H1 (cell line): Measurements from ENCODE around the gene C14orf119. TPM values are rescaled to one million over a fixed set of nuclear protein-coding genes. Genes with fewer than 3 reads are reported as not detected.

ENCODE experiments used
- ASH2L ChIP-seq: fragments of 200-600, 300-600 bp; sonication (generic); IDR thresholded peaks from one replicate; pipeline ENCODE4 v1.7.1; 2017; ENCODE audit warnings: low read length
- BACH1 ChIP-seq: IDR thresholded peaks from 2 replicates; pipeline ENCODE4 v1.6.1; 2012; ENCODE audit warnings: low read length, improper control_type of control experiment
- BCL11A ChIP-seq, 2 experiments: IDR thresholded peaks; one replicate each; pipeline ENCODE4 v1.6.1; 2011; ENCODE audit warnings: low read depth in 2 of 2, low read length in 2 of 2, mild to moderate bottlenecking in 2 of 2
- RAD21 ChIP-seq, 2 experiments: IDR thresholded peaks in 1 of 2; conservative IDR thresholded peaks in 1 of 2; 2 replicates each; pipeline ENCODE4 v1.6.1; 2011; ENCODE audit warnings: low read depth in 2 of 2, low read length in 2 of 2, improper control_type of control experiment in 1 of 2, inconsistent platforms in 1 of 2, mild to moderate bottlenecking in 1 of 2, moderate library complexity in 1 of 2
- RXRA ChIP-seq: IDR thresholded peaks from 2 replicates; pipeline ENCODE4 v1.6.1; 2011; ENCODE audit warnings: low read depth, mild to moderate bottlenecking, low read length, moderate library complexity; ENCODE audit not compliant: insufficient read depth
- SIX5 ChIP-seq: IDR thresholded peaks from 2 replicates; pipeline ENCODE4 v1.6.1; 2011; ENCODE audit warnings: mild to moderate bottlenecking, low read depth, low read length
- SP4 ChIP-seq: IDR thresholded peaks from 2 replicates; pipeline ENCODE4 v1.6.1; 2012; ENCODE audit warnings: low read length, inconsistent platforms
- ZNF274 ChIP-seq: IDR thresholded peaks from 2 replicates; pipeline ENCODE4 v1.7.0; 2012; ENCODE audit warnings: low read length, borderline replicate concordance; ENCODE audit errors: extremely low read depth
- polyA plus RNA-seq, 7 experiments: library from polyadenylated mRNA; depleted of rRNA in 3 of 7; stranded (reverse) in 5 of 7; unstranded in 2 of 7; fragments of >200 nt in 5 of 7; fragments of 200-250 nt in 2 of 7; gene quantifications; 1 replicate in 5 of 7; 2 replicates in 1 of 7; 4 replicates in 1 of 7; pipeline versions ENCODE4 v1.2.1 to v1.2.3, GENCODE V29; 2011 to 2013; ENCODE audit warnings: missing spikeins in 2 of 7, mixed read lengths in 2 of 7
- total RNA-seq: library from RNA; stranded (reverse); fragmentation: NEBNext Ultra II Directional; extraction: Animal tissue kit (Norgen Biotek cat#: 25700); gene quantifications from 2 replicates; pipeline ENCODE4 v1.2.1, GENCODE V29; 2021
- TF ChIP-seq, protein P1 (sequence below): fragments of 300-600 bp; sonication (generic); IDR thresholded peaks from 2 replicates; pipeline ENCODE4 v1.7.1; 2012; ENCODE audit warnings: low read length, moderate library complexity, mild to moderate bottlenecking, inconsistent platforms; ENCODE audit not compliant: insufficient replicate concordance
- TF ChIP-seq, protein P2 (sequence below): IDR thresholded peaks from 2 replicates; pipeline ENCODE4 v1.6.1; 2011; ENCODE audit warnings: low read depth, mild to moderate bottlenecking, low read length; ENCODE audit not compliant: insufficient read depth

The C14orf119 gene
- total and polyA plus RNA-seq, 2 of the 8 experiments (the other 6 are each of a cell fraction or from before 2014, with no cell fraction given) = 78.1 to 94.0 TPM

DNA sequence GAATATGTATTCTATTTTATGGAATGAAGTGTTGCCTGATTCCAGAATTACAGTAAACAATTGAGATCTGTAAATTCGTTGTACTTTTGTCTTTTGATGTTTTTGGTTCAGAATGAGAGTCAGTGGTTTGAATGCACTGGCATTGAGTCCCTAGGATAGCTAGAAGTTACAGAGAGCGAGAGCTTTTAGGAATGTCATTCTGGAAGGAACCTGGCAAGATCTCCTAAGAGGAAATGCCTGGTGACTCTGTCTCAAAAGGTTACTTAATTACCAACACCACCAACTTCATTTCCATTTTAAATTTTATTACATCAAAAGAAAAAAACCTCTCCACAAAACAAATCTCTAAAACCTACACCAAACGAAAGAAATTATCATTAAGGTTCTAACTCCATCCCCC, 29.7 kb downstream of the C14orf119 start (continued):
- TF ChIP-seq, protein P1, sequence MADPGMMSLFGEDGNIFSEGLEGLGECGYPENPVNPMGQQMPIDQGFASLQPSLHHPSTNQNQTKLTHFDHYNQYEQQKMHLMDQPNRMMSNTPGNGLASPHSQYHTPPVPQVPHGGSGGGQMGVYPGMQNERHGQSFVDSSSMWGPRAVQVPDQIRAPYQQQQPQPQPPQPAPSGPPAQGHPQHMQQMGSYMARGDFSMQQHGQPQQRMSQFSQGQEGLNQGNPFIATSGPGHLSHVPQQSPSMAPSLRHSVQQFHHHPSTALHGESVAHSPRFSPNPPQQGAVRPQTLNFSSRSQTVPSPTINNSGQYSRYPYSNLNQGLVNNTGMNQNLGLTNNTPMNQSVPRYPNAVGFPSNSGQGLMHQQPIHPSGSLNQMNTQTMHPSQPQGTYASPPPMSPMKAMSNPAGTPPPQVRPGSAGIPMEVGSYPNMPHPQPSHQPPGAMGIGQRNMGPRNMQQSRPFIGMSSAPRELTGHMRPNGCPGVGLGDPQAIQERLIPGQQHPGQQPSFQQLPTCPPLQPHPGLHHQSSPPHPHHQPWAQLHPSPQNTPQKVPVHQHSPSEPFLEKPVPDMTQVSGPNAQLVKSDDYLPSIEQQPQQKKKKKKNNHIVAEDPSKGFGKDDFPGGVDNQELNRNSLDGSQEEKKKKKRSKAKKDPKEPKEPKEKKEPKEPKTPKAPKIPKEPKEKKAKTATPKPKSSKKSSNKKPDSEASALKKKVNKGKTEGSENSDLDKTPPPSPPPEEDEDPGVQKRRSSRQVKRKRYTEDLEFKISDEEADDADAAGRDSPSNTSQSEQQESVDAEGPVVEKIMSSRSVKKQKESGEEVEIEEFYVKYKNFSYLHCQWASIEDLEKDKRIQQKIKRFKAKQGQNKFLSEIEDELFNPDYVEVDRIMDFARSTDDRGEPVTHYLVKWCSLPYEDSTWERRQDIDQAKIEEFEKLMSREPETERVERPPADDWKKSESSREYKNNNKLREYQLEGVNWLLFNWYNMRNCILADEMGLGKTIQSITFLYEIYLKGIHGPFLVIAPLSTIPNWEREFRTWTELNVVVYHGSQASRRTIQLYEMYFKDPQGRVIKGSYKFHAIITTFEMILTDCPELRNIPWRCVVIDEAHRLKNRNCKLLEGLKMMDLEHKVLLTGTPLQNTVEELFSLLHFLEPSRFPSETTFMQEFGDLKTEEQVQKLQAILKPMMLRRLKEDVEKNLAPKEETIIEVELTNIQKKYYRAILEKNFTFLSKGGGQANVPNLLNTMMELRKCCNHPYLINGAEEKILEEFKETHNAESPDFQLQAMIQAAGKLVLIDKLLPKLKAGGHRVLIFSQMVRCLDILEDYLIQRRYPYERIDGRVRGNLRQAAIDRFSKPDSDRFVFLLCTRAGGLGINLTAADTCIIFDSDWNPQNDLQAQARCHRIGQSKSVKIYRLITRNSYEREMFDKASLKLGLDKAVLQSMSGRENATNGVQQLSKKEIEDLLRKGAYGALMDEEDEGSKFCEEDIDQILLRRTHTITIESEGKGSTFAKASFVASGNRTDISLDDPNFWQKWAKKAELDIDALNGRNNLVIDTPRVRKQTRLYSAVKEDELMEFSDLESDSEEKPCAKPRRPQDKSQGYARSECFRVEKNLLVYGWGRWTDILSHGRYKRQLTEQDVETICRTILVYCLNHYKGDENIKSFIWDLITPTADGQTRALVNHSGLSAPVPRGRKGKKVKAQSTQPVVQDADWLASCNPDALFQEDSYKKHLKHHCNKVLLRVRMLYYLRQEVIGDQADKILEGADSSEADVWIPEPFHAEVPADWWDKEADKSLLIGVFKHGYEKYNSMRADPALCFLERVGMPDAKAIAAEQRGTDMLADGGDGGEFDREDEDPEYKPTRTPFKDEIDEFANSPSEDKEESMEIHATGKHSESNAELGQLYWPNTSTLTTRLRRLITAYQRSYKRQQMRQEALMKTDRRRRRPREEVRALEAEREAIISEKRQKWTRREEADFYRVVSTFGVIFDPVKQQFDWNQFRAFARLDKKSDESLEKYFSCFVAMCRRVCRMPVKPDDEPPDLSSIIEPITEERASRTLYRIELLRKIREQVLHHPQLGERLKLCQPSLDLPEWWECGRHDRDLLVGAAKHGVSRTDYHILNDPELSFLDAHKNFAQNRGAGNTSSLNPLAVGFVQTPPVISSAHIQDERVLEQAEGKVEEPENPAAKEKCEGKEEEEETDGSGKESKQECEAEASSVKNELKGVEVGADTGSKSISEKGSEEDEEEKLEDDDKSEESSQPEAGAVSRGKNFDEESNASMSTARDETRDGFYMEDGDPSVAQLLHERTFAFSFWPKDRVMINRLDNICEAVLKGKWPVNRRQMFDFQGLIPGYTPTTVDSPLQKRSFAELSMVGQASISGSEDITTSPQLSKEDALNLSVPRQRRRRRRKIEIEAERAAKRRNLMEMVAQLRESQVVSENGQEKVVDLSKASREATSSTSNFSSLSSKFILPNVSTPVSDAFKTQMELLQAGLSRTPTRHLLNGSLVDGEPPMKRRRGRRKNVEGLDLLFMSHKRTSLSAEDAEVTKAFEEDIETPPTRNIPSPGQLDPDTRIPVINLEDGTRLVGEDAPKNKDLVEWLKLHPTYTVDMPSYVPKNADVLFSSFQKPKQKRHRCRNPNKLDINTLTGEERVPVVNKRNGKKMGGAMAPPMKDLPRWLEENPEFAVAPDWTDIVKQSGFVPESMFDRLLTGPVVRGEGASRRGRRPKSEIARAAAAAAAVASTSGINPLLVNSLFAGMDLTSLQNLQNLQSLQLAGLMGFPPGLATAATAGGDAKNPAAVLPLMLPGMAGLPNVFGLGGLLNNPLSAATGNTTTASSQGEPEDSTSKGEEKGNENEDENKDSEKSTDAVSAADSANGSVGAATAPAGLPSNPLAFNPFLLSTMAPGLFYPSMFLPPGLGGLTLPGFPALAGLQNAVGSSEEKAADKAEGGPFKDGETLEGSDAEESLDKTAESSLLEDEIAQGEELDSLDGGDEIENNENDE = no peak
- TF ChIP-seq ASH2L = no peak
- no peak for TF ChIP-seq SP4
- TF ChIP-seq BCL11A (IDR thresholded peaks at IDR 0.05; ENCODE audit: low read depth in 2 of 2, low read length in 2 of 2) = no peak
- no peak for TF ChIP-seq ZNF274
- TF ChIP-seq SIX5 = no peak
- TF ChIP-seq BACH1 = no peak
- TF ChIP-seq, protein P2, sequence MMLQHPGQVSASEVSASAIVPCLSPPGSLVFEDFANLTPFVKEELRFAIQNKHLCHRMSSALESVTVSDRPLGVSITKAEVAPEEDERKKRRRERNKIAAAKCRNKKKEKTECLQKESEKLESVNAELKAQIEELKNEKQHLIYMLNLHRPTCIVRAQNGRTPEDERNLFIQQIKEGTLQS = no peak
- no peak for TF ChIP-seq RXRA
- no peak for TF ChIP-seq RAD21 (IDR thresholded peaks at IDR 0.05 in 1 of 2, conservative IDR thresholded peaks at IDR 0.05 in 1 of 2; ENCODE audit: low read depth in 2 of 2, low read length in 2 of 2)
